Thyroid gland (tissue), 4 donors: Measurements from ENCODE around the gene UBE3A. TPM values are rescaled to one million over a fixed set of nuclear protein-coding genes. Genes with fewer than 3 reads are reported as not detected.

Source experiments
- DNase-seq, 2 donors: peaks; one replicate each; pipeline ENCODE4 v3.0.0-alpha.2; 2019
- H3K27ac ChIP-seq, 3 donors: fragments of 200-600 bp; sonication (generic); 1 replicate in 2 of 3; 2 replicates in 1 of 3; pipeline ENCODE4 v1.5.1; 2016 to 2019; ENCODE audit warnings: mild to moderate bottlenecking in 1 of 3, moderate library complexity in 1 of 3
- H3K27me3 ChIP-seq: fragments of 200-600 bp; sonication (generic); one replicate; pipeline ENCODE4 v1.5.1; 2019
- H3K36me3 ChIP-seq, 2 donors: fragments of 200-600 bp; sonication (generic); one replicate each; pipeline ENCODE4 v1.5.1; 2016 to 2019
- H3K4me1 ChIP-seq, 2 donors: fragments of 200-600 bp; sonication (generic); one replicate each; pipeline ENCODE4 v1.5.1; 2017 to 2019
- H3K4me3 ChIP-seq, 3 donors: fragments of 200-600 bp; sonication (generic); replicated peaks in 1 of 3; 1 replicate in 2 of 3; 2 replicates in 1 of 3; pipeline ENCODE4 v1.5.1; 2016; ENCODE audit warnings: mild to moderate bottlenecking in 1 of 3
- H3K9me3 ChIP-seq: fragments of 200-600 bp; sonication (generic); one replicate; pipeline ENCODE4 v1.5.1; 2017
- POLR2A ChIP-seq, 2 donors: fragments of 450-650 bp; IDR thresholded peaks; one replicate each; pipeline ENCODE4 v1.6.1; 2017; ENCODE audit warnings: antibody characterized with exemption in 2 of 2, mild to moderate bottlenecking in 2 of 2, moderate library complexity in 1 of 2
- WGBS, 2 donors: methylation state at CpG; one replicate each; pipeline ENCODE4 v1.1.5; 2017; 5-methylcytosine and 5-hydroxymethylcytosine counted together
- intact Hi-C: fragments of 100-400 bp; cut with DNase I; formaldehyde crosslinking; loops from one replicate; pipeline ENCODE4 v1.15.1; 2023
- total RNA-seq, 4 donors: library from RNA; depleted of rRNA; stranded (reverse); fragments of >200 nt; gene quantifications; one replicate each; pipeline ENCODE4 v1.2.3, GENCODE V29; 2016
- TF ChIP-seq, protein P1 (sequence below), 6 experiments: fragments of 200-600 bp in 3 of 6; fragments of 450-650 bp in 3 of 6; sonication (generic) in 3 of 6; IDR thresholded peaks; one replicate each; pipeline ENCODE4 v1.5.1; 2016 to 2019; ENCODE audit warnings: antibody characterized with exemption in 6 of 6, mild to moderate bottlenecking in 2 of 6, inconsistent platforms in 1 of 6, moderate library complexity in 1 of 6

UBE3A gene
- total RNA-seq, 4 donors from 2014 or later, result 88.6 to 140 (median 106) TPM

DNA sequence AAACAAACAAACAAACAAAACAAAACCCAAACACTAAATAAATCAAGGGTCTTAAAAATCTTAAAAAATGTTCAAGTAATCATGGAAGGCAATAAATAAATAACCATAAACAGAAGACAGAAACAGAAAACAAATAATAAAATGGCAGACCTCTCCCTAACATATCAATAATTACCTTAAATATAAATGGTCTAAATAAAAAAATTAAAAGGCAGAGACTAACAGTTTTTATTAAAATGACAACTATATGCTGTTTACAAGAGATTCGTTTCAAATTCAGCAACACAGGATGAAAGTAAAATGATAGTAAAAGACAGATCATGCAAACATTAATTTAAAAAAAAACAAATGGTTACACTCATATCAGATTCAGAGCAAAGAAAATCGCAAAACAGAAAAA is 91.1 kb downstream of the UBE3A start:
- DNase-seq, result no peak
- no peak overlapping the region for H3K27ac ChIP-seq
- intact Hi-C loops, result no loop called here
- TF ChIP-seq, protein P1, sequence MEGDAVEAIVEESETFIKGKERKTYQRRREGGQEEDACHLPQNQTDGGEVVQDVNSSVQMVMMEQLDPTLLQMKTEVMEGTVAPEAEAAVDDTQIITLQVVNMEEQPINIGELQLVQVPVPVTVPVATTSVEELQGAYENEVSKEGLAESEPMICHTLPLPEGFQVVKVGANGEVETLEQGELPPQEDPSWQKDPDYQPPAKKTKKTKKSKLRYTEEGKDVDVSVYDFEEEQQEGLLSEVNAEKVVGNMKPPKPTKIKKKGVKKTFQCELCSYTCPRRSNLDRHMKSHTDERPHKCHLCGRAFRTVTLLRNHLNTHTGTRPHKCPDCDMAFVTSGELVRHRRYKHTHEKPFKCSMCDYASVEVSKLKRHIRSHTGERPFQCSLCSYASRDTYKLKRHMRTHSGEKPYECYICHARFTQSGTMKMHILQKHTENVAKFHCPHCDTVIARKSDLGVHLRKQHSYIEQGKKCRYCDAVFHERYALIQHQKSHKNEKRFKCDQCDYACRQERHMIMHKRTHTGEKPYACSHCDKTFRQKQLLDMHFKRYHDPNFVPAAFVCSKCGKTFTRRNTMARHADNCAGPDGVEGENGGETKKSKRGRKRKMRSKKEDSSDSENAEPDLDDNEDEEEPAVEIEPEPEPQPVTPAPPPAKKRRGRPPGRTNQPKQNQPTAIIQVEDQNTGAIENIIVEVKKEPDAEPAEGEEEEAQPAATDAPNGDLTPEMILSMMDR (IDR thresholded peaks at IDR 0.05), result no peak
- no peak for TF ChIP-seq POLR2A (IDR thresholded peaks at IDR 0.05)
- H3K9me3 ChIP-seq, result no peaks in the 10 kb centered on the region
- WGBS, 2 donors, result 93 to 97% methylated on average over 2 of the region's 2 CpGs
- H3K36me3 ChIP-seq, result no peaks in the 10 kb centered on the region
- peaks cover 0 to 8% of the 10 kb centered on the region in 2 donors for H3K4me1 ChIP-seq
- H3K27me3 ChIP-seq, result no peaks in the 10 kb centered on the region
- H3K4me3 ChIP-seq, result no peak overlapping the region

DNA sequence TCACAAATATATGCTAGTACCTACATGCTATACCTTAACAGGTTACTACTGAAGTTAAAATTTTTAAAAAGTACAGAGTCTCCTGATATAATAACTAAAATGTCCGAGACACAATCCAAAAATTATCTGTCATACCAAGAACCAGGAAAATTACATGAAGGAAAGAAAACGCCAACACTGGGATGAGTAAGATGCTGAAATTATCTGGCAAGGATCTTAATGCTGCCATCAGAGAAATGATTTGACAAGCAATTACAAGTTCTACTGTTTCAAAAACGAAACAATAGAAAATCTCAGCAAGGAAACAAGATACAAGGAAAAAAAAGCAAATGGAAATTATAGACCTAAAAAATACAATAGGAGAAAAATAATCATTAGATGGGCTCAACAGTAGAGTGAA is 92.5 kb downstream of the UBE3A start:
- no peaks in the 10 kb centered on the region for H3K27me3 ChIP-seq
- H3K4me3 ChIP-seq, result no peak overlapping the region
- DNase-seq, result no peak
- H3K9me3 ChIP-seq, result no peaks in the 10 kb centered on the region
- no peak for TF ChIP-seq POLR2A (IDR thresholded peaks at IDR 0.05)
- TF ChIP-seq, protein P1 (IDR thresholded peaks at IDR 0.05), result no peak
- H3K36me3 ChIP-seq, result no peaks in the 10 kb centered on the region
- 97 to 98% methylated on average over 3 of the region's 3 CpGs for WGBS, 2 donors
- intact Hi-C loops, result no loop called here
- H3K4me1 ChIP-seq, result peaks cover 0 to 8% of the 10 kb centered on the region in 2 donors
- H3K27ac ChIP-seq, result peak overlapping the region in 2 of 3 donors; percentile 10 to 19

DNA sequence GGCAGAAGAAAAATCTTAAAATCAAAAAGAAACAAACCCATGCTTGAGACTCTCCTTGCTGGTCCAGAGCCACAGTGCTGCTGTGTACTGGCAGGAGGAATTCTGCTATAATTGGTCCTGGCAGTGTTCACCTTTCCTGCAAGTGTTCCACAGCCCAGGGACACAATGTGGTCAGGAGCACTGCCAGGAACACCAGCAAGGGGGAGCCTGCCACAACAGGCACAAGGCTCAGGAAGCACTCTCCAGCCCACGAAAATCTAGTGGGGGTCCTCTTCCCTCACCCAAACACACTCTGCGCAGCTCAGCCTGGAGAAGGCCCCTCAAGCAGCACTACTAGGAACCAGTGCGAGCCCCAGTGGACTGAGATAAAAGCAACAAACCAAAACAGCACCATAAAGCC is 92.9 kb downstream of the UBE3A start:
- intact Hi-C loops, result no loop called here
- Histone ChIP-seq H3K27me3 (no peaks in the 10 kb centered on the region), H3K4me1 (peaks cover 0 to 8% of the 10 kb centered on the region in 2 donors), H3K27ac (peak overlapping the region in 2 of 3 donors; percentile 10 to 19), H3K36me3 (no peaks in the 10 kb centered on the region), H3K9me3 (no peaks in the 10 kb centered on the region), H3K4me3 (no peak overlapping the region)
- peak; percentile 78 to 82 for DNase-seq
- TF ChIP-seq, protein P1 (IDR thresholded peaks at IDR 0.05), result peak in 4 of 6 experiments; percentile 23 to 50 (median 46)
- TF ChIP-seq POLR2A (IDR thresholded peaks at IDR 0.05), result no peak
- WGBS, 2 donors, result 66 to 67% methylated on average over 1 to 3 of the region's 3 CpGs

DNA sequence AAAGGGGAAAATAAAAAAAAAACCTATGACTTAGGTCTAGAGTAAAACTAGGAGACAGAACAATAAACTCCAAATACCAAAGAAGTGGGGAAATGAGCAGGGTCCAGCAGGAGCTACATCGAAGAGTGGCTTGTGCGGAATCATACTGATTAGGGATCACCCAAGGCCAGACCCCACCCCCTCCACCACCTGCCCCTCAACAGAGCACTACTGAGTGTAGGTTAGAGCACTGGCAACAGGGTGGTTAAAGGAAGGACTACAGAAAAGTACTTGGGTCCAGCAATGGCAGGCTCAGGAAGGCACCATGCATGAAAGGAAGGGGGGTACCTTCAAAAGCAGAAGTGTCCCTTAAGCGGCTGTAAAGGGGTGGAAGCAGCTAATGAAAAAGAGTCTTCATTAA is 96.2 kb downstream of the UBE3A start:
- intact Hi-C loops, result no loop called here
- no peak for DNase-seq
- TF ChIP-seq, protein P1 (IDR thresholded peaks at IDR 0.05), result no peak
- no peak for TF ChIP-seq POLR2A (IDR thresholded peaks at IDR 0.05)
- 94 to 96% methylated on average over 3 of the region's 3 CpGs for WGBS, 2 donors
- Histone ChIP-seq H3K4me3 (no peak overlapping the region), H3K4me1 (peaks cover 0 to 8% of the 10 kb centered on the region in 2 donors), H3K27ac (no peak overlapping the region), H3K36me3 (peaks cover 11 to 15% of the 10 kb centered on the region in 2 donors), H3K27me3 (no peaks in the 10 kb centered on the region), H3K9me3 (no peaks in the 10 kb centered on the region)

DNA sequence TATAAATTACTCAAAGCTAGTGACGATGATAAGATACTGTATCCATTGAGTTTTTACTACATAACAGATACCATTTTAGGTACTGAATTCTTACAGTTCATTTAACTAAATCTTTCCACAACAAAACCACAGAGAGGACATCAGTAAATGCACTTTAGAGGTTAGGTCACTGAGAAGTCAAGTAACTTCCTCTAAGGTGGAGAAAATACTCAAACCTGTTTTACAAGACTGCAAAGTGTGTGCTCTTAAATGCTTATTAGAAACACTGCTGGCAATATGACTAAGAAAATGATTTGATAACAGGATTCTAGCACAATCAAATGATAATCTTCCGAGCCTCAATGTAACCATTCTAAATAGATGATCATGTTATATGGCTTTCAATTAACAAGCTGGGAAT is 99.4 kb downstream of the UBE3A start:
- no peak overlapping the region for H3K4me3 ChIP-seq
- no peak overlapping the region for H3K27ac ChIP-seq
- 94 to 97% methylated on average over 2 of the region's 2 CpGs for WGBS, 2 donors
- H3K4me1 ChIP-seq, result no peaks in the 10 kb centered on the region
- peaks cover 11 to 15% of the 10 kb centered on the region in 2 donors for H3K36me3 ChIP-seq
- TF ChIP-seq, protein P1 (IDR thresholded peaks at IDR 0.05), result no peak
- TF ChIP-seq POLR2A (IDR thresholded peaks at IDR 0.05), result no peak
- no peak for DNase-seq
- intact Hi-C loops, result no loop called here
- no peaks in the 10 kb centered on the region for H3K27me3 ChIP-seq
- H3K9me3 ChIP-seq, result no peaks in the 10 kb centered on the region
